ENCODE measurements around the gene GRM8.

The GRM8 gene

GRCh38 chr7:126426652-126427051 lies 826.1 kb downstream of the GRM8 start:
- DNase-seq (ENCODE audit: insufficient read length): no peak
- no peak for TF ChIP-seq POLR2A (IDR thresholded peaks at IDR 0.05; ENCODE audit: low read depth, low read length)
- no peak for TF ChIP-seq POLR2AphosphoS5 (IDR thresholded peaks at IDR 0.05; ENCODE audit: low read depth, low read length)
- TF ChIP-seq TAF1 (IDR thresholded peaks at IDR 0.05; ENCODE audit: borderline replicate concordance, low read depth, low read length): no peak
- no peak for FAIRE-seq

DNA sequence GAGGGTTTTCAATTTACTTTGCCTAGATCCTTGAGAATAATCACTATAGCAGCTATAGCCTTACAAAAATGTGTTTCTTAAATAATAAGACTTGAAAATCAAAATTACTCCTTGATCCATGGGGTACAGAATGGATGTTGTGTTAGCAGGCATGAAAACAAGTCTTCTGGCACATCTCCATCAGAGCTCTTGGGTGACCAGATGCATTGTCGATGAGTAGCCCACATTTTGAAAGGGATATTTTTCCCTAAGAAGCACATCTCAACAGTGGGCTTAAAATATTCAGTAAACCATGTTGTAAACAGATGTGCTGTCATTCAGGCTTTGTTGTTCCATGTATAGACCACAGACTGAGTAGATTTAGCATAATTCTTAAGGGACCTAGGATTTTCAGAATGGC lies 827.8 kb downstream of the GRM8 start:
- DNase-seq (ENCODE audit: insufficient read length) (no peak), FAIRE-seq (no peak)
- no peak for TF ChIP-seq POLR2AphosphoS5 (IDR thresholded peaks at IDR 0.05; ENCODE audit: low read depth, low read length)
- TF ChIP-seq POLR2A (IDR thresholded peaks at IDR 0.05; ENCODE audit: low read depth, low read length): no peak
- no peak for TF ChIP-seq TAF1 (IDR thresholded peaks at IDR 0.05; ENCODE audit: borderline replicate concordance, low read depth, low read length)

DNA sequence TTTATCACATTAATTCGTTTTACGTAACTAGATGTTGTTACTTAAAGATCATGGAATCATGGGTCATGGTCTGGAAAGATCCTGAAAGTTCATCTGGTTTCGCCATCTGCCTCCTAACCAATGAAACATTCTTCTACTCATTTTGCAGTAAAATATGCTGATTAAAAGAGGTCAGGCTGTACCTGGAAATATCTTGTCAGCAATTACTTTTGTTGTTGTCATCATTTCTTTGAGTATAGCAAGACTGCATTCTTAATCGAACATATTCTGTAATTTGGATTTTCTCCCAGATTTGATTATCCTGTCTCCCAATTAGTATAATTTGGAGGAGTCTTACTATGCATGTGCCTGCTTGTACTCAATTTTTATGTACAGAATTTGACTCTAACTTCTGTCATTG lies 833.7 kb downstream of the GRM8 start:
- DNase-seq (ENCODE audit: insufficient read length) (no peak), FAIRE-seq (no peak)
- no peak for TF ChIP-seq TAF1 (IDR thresholded peaks at IDR 0.05; ENCODE audit: borderline replicate concordance, low read depth, low read length)
- TF ChIP-seq POLR2AphosphoS5 (IDR thresholded peaks at IDR 0.05; ENCODE audit: low read depth, low read length): no peak
- no peak for TF ChIP-seq POLR2A (IDR thresholded peaks at IDR 0.05; ENCODE audit: low read depth, low read length)

- FAIRE-seq: peak; percentile 61
- no peak for DNase-seq (ENCODE audit: insufficient read length)
- TF ChIP-seq TAF1 (IDR thresholded peaks at IDR 0.05; ENCODE audit: borderline replicate concordance, low read depth, low read length) (no peak), POLR2A (IDR thresholded peaks at IDR 0.05; ENCODE audit: low read depth, low read length) (no peak), POLR2AphosphoS5 (IDR thresholded peaks at IDR 0.05; ENCODE audit: low read depth, low read length) (no peak)
These were observed 840.8 kb downstream of the GRM8 start for GRCh38 chr7:126411821-126412383.

- DNase-seq (ENCODE audit: insufficient read length): no peak
- TF ChIP-seq POLR2AphosphoS5 (IDR thresholded peaks at IDR 0.05; ENCODE audit: low read depth, low read length): no peak
- no peak for TF ChIP-seq POLR2A (IDR thresholded peaks at IDR 0.05; ENCODE audit: low read depth, low read length)
- TF ChIP-seq TAF1 (IDR thresholded peaks at IDR 0.05; ENCODE audit: borderline replicate concordance, low read depth, low read length): no peak
- FAIRE-seq: peak; percentile 87
These were observed 841.5 kb downstream of the GRM8 start for GRCh38 chr7:126411032-126411820.

DNA sequence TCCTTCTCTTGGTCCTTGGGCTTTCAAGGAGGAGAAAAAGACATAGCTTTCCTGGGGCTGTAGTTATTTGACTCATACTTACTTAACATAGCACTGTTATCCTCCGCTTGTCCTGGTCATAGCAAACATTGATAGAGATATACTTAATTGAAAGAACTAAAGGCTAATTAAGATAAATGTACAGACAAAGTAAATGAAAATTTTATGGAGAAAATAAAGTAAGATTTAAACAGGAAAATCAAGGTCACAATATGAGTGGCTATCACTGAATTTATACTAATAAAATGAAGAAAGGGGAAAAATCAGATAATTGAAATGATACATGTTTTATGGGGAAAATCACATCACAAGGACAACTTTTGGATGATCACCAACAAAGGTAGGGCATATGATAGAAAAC lies 849.7 kb downstream of the GRM8 start:
- DNase-seq (ENCODE audit: insufficient read length) (no peak), FAIRE-seq (no peak)
- TF ChIP-seq POLR2A (IDR thresholded peaks at IDR 0.05; ENCODE audit: low read depth, low read length): no peak
- TF ChIP-seq TAF1 (IDR thresholded peaks at IDR 0.05; ENCODE audit: borderline replicate concordance, low read depth, low read length): no peak
- TF ChIP-seq POLR2AphosphoS5 (IDR thresholded peaks at IDR 0.05; ENCODE audit: low read depth, low read length): no peak

DNA sequence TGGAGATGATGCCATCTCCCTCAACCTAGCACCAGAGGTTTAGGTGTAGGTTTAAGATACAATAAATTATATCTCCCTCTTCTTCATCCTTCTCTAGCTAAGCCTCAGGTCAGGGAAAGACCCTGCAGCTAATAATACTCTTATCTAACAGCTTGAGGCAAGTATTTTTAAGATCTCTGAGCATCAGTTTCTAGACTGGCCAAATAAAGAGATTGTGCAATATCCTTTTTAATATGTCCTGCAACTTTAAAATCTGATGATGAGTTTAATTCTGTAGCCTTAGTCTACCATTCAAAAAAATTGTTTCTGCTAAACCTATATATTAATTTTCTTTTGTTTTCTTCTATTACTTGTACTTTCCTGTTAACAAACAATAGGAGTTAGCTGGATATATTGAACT lies 850.8 kb downstream of the GRM8 start:
- FAIRE-seq (no peak), DNase-seq (ENCODE audit: insufficient read length) (no peak)
- TF ChIP-seq TAF1 (IDR thresholded peaks at IDR 0.05; ENCODE audit: borderline replicate concordance, low read depth, low read length) (no peak), POLR2AphosphoS5 (IDR thresholded peaks at IDR 0.05; ENCODE audit: low read depth, low read length) (no peak), POLR2A (IDR thresholded peaks at IDR 0.05; ENCODE audit: low read depth, low read length) (no peak)

DNA sequence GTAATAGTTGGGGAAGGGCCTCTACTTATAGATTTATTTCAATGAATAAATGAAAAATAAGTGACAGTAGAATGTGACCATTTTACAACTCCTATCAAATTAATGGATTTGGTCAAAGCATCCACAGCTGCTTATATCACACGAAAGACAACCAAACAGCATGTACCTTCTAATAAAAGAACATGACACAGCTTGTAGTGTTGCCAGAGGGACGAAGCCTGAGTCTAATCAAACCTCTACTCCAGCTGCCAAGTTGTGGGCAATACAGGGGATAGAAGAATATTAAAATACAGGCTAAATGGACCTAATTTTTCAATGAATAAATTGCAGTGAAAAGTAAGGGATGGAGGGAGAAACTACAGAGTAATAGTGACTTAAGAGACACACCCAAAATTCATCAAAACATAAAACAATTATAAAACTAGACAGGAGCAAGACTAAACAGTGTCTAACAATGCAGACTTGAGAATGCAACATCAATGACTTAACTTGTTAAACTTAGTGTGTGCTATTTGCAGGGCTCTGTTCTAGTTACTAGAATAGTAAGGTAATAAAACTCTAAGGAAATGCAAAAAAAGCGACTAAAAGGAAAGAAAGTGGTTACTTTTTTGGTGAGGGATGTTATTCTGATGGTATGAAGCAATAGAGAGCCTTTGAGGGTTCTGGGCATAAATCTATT lies 853.8 kb downstream of the GRM8 start:
- TF ChIP-seq POLR2AphosphoS5 (IDR thresholded peaks at IDR 0.05; ENCODE audit: low read depth, low read length) (no peak), POLR2A (IDR thresholded peaks at IDR 0.05; ENCODE audit: low read depth, low read length) (no peak), TAF1 (IDR thresholded peaks at IDR 0.05; ENCODE audit: borderline replicate concordance, low read depth, low read length) (no peak)
- FAIRE-seq (no peak), DNase-seq (ENCODE audit: insufficient read length) (no peak)

DNA sequence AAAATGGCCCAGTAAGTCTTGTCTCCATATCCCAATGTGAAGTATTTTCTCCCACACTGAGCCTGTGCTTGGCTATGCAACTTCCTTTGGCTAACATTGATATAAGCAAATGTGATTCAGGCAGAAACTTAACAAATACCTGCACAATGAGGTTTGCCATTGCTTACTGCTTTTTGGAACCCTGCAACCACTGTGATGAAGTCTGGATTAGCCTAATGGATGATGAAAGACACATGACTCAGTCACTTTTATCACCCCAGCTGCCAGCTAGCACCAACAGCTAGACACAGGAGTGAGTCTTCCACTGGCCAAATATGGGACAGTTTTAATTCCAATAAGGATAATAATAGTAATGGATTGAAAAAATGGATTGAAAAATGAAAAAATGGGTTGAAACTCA lies 854.5 kb downstream of the GRM8 start:
- DNase-seq (ENCODE audit: insufficient read length) (no peak), FAIRE-seq (no peak)
- no peak for TF ChIP-seq POLR2AphosphoS5 (IDR thresholded peaks at IDR 0.05; ENCODE audit: low read depth, low read length)

GRCh38 chr7:126394406-126394805 lies 858.3 kb downstream of the GRM8 start:
- DNase-seq (ENCODE audit: insufficient read length) (no peak), FAIRE-seq (no peak)
- TF ChIP-seq POLR2AphosphoS5 (IDR thresholded peaks at IDR 0.05; ENCODE audit: low read depth, low read length) (no peak), POLR2A (IDR thresholded peaks at IDR 0.05; ENCODE audit: low read depth, low read length) (no peak), TAF1 (IDR thresholded peaks at IDR 0.05; ENCODE audit: borderline replicate concordance, low read depth, low read length) (no peak)

Data from GM12892 (cell line).